Suprapubic skin (tissue), 4 donors: Measurements from ENCODE around the gene PTPRD. TPM values are rescaled to one million over a fixed set of nuclear protein-coding genes. Genes with fewer than 3 reads are reported as not detected.

Source experiments
- DNase-seq, 2 donors: peaks; one replicate each; pipeline ENCODE4 v3.0.0-alpha.2; 2019; ENCODE audit warnings: low spot score in 2 of 2
- H3K27ac ChIP-seq: fragments of 200-600 bp; sonication (generic); one replicate; pipeline ENCODE4 v1.5.1; 2019
- H3K27me3 ChIP-seq: fragments of 200-600 bp; sonication (generic); one replicate; pipeline ENCODE4 v1.5.1; 2019
- H3K36me3 ChIP-seq: fragments of 200-600 bp; sonication (generic); one replicate; pipeline ENCODE4 v1.5.1; 2019
- H3K4me1 ChIP-seq: fragments of 200-600 bp; sonication (generic); one replicate; pipeline ENCODE4 v1.5.1; 2019
- H3K4me3 ChIP-seq: fragments of 200-600 bp; sonication (generic); one replicate; pipeline ENCODE4 v1.5.1; 2019; ENCODE audit warnings: mild to moderate bottlenecking
- H3K9me3 ChIP-seq: fragments of 200-600 bp; sonication (generic); one replicate; pipeline ENCODE4 v1.5.1; 2019
- CTCF ChIP-seq, 2 donors: fragments of 200-600 bp in 1 of 2; fragments of 450-650 bp in 1 of 2; sonication (generic) in 1 of 2; IDR thresholded peaks; one replicate each; pipeline ENCODE4 v1.5.1; 2016 to 2019; ENCODE audit warnings: antibody characterized with exemption in 2 of 2, mild to moderate bottlenecking in 1 of 2, moderate library complexity in 1 of 2
- EP300 ChIP-seq: sonication (generic); formaldehyde crosslinking; IDR thresholded peaks from one replicate; pipeline ENCODE4 v1.6.1; 2017; ENCODE audit warnings: antibody characterized with exemption
- POLR2A ChIP-seq, 2 donors: fragments of 450-650 bp; IDR thresholded peaks; one replicate each; pipeline ENCODE4 v1.6.1; 2017; ENCODE audit warnings: antibody characterized with exemption in 2 of 2, mild to moderate bottlenecking in 2 of 2, moderate library complexity in 2 of 2
- POLR2AphosphoS5 ChIP-seq, 3 donors: sonication (generic); formaldehyde crosslinking; IDR thresholded peaks; one replicate each; pipeline ENCODE4 v1.6.1; 2017; ENCODE audit warnings: antibody characterized with exemption in 3 of 3
- WGBS: methylation state at CpG from one replicate; pipeline ENCODE4 v1.1.5; 2018; 5-methylcytosine and 5-hydroxymethylcytosine counted together
- total RNA-seq, 4 donors: library from RNA; depleted of rRNA; stranded (reverse); fragments of >200 nt; gene quantifications; one replicate each; pipeline ENCODE4 v1.1.0, GENCODE V29; 2016

PTPRD gene
- total RNA-seq, 4 donors from 2014 or later: 0.49 to 3.3 (median 2.5) TPM

GRCh38 chr9:9498128-9498527 is 1114.7 kb downstream of the PTPRD start:
- Histone ChIP-seq H3K4me1 (no peaks in the 10 kb centered on the region), H3K9me3 (peaks cover 9% of the 10 kb centered on the region), H3K27me3 (no peaks in the 10 kb centered on the region), H3K36me3 (no peaks in the 10 kb centered on the region), H3K27ac (no peak overlapping the region), H3K4me3 (no peak overlapping the region)
- TF ChIP-seq POLR2A (IDR thresholded peaks at IDR 0.05) (no peak), EP300 (no peak), CTCF (IDR thresholded peaks at IDR 0.05) (no peak), POLR2AphosphoS5 (IDR thresholded peaks at IDR 0.05) (no peak)
- no peak for DNase-seq
- 32% methylated on average over 3 of the region's 3 CpGs for WGBS

- Histone ChIP-seq H3K36me3 (no peaks in the 10 kb centered on the region), H3K4me1 (no peaks in the 10 kb centered on the region), H3K9me3 (peaks cover 5% of the 10 kb centered on the region), H3K27ac (no peak overlapping the region), H3K4me3 (no peak overlapping the region), H3K27me3 (no peaks in the 10 kb centered on the region)
- no peak for TF ChIP-seq CTCF (IDR thresholded peaks at IDR 0.05)
- no peak for TF ChIP-seq POLR2A (IDR thresholded peaks at IDR 0.05)
- no peak for TF ChIP-seq POLR2AphosphoS5 (IDR thresholded peaks at IDR 0.05)
- no peak for TF ChIP-seq EP300
- WGBS: 61% methylated on average over 3 of the region's 3 CpGs
- DNase-seq: no peak
These were observed 1118.5 kb downstream of the PTPRD start for GRCh38 chr9:9494336-9494735.

- TF ChIP-seq POLR2AphosphoS5 (IDR thresholded peaks at IDR 0.05): no peak
- no peak for TF ChIP-seq POLR2A (IDR thresholded peaks at IDR 0.05)
- no peak for TF ChIP-seq EP300
- TF ChIP-seq CTCF (IDR thresholded peaks at IDR 0.05): no peak
- no peak overlapping the region for H3K27ac ChIP-seq
- H3K27me3 ChIP-seq: no peaks in the 10 kb centered on the region
- peaks cover 5% of the 10 kb centered on the region for H3K9me3 ChIP-seq
- H3K36me3 ChIP-seq: no peaks in the 10 kb centered on the region
- no peak overlapping the region for H3K4me3 ChIP-seq
- DNase-seq: no peak
- H3K4me1 ChIP-seq: no peaks in the 10 kb centered on the region
- WGBS: 70% methylated on average over 3 of the region's 3 CpGs
These were observed 1120.3 kb downstream of the PTPRD start for GRCh38 chr9:9492506-9492905.

- WGBS: 62% methylated on average over 3 of the region's 3 CpGs
- H3K4me1 ChIP-seq: no peaks in the 10 kb centered on the region
These were observed 1123.6 kb downstream of the PTPRD start for GRCh38 chr9:9489183-9489582.

GRCh38 chr9:9483175-9483574 is 1129.6 kb downstream of the PTPRD start:
- Histone ChIP-seq H3K4me3 (no peak overlapping the region), H3K4me1 (no peaks in the 10 kb centered on the region), H3K27me3 (no peaks in the 10 kb centered on the region), H3K9me3 (no peaks in the 10 kb centered on the region), H3K36me3 (no peaks in the 10 kb centered on the region), H3K27ac (no peak overlapping the region)
- WGBS: 67% methylated on average over 3 of the region's 3 CpGs
- no peak for DNase-seq
- TF ChIP-seq POLR2AphosphoS5 (IDR thresholded peaks at IDR 0.05) (no peak), EP300 (no peak), POLR2A (IDR thresholded peaks at IDR 0.05) (no peak), CTCF (IDR thresholded peaks at IDR 0.05) (no peak)

More at GRCh38 chr9:9489183-9489582, 1123.6 kb downstream of the PTPRD start:
- Histone ChIP-seq H3K36me3 (no peaks in the 10 kb centered on the region), H3K9me3 (no peaks in the 10 kb centered on the region), H3K27me3 (no peaks in the 10 kb centered on the region), H3K27ac (no peak overlapping the region), H3K4me3 (no peak overlapping the region)
- TF ChIP-seq POLR2AphosphoS5 (IDR thresholded peaks at IDR 0.05): no peak
- no peak for TF ChIP-seq CTCF (IDR thresholded peaks at IDR 0.05)
- no peak for TF ChIP-seq EP300
- TF ChIP-seq POLR2A (IDR thresholded peaks at IDR 0.05): no peak
- DNase-seq: no peak
